T1000 (cell line): Measurements from ENCODE around the gene HDAC10.
A peak's percentile ranks its signal among the peaks of the same experiment; 100 is the strongest.

Source experiments
- DNase-seq: peaks from one replicate; lab custom pipeline; 2025; ENCODE audit warnings: mixed read lengths; lab: John Stamatoyannopoulos, UW

HDAC10 gene

GRCh38 chr22:50236731-50237409, 14.2 kb downstream of the HDAC10 start:
- DNase-seq, result no peak

GRCh38 chr22:50233223-50233622, 17.8 kb downstream of the HDAC10 start:
- no peak for DNase-seq

- no peak for DNase-seq
These were observed 18.4 kb downstream of the HDAC10 start for GRCh38 chr22:50232481-50233151.

DNA sequence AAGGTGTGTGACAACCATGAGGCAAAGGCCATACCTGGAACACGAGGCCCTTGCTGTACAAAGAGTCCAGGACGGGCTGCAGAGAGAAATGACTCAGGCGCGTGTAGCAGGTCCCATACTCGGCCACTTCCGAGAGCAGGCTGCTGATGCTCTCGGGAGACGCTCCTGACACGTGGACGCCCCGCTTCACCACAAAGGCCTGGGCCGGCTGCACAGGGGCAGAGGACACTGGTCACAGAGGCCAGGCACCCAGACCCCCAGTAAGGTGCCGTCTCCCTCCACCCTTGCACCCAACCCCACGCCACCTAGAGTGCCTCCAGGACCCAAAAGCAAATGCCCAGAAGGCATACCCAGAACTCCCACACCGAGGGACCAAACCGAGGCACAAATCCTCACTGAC, 21.7 kb downstream of the HDAC10 start:
- no peak for DNase-seq

DNA sequence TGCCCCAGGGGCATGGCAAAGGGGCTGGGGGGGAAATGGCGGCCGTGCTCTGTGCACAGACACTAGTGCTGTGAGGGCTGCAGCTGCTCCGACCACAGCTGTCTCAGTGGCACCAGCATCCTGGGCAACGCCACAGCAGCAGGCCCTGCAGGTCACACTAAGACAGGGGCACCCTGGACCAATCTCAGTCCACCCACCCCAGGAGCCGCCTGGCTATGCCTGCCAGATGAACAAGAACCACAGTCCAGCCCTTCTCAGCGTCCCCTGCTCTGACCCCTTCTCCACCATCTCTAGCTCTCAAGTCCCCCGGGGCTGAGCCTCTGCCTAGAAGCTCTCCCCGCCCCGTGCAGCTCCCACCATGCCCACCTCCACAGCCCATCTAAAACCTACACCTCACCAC, 22.7 kb downstream of the HDAC10 start:
- DNase-seq, result no peak

GRCh38 chr22:50227579-50228215, 23.4 kb downstream of the HDAC10 start:
- no peak for DNase-seq

GRCh38 chr22:50226875-50227165, 24.2 kb downstream of the HDAC10 start:
- no peak for DNase-seq

- DNase-seq, result no peak
These were observed 24.8 kb downstream of the HDAC10 start for GRCh38 chr22:50226063-50226874.

- DNase-seq, result no peak
These were observed 25.7 kb downstream of the HDAC10 start for GRCh38 chr22:50225200-50225969.

DNA sequence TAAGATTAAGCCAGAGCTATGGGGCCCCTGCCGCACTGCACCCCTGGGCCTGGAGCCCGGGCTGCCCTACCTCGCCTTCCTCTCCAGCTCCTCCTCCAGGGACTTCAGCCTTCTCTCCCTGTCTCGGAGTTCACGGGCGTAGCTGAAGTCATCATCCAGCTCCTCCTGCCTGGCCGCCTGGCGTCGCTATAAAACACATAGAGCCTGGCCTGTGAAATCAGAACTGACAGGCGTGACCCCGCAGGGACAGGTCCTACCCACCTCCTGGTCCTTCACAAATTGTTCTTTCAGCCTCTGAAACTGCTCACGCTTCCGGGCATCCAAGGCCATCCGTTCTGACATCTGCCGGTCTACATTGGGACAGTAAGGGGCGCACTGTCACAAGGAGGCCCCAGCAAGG, 27.0 kb downstream of the HDAC10 start:
- DNase-seq, result no peak

DNA sequence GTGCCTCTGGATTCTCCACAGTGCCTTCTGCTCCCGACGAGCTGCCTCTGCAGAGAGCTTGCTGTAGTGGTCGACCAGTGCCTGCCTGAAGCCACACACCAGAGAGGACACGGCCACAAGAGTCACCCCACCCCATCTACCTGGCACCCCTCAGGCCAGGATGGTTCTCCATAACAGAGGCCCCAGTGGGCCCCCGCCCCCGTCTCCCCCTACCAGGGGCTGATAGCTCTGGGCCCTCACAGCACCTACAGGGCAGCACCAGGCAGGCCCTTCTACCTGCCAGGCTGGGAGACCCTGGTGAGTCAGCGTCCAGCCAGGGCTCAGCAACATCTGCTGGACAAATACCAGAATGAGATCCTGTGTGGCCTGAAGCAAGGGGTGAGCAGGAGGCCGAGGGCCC, 28.6 kb downstream of the HDAC10 start:
- no peak for DNase-seq

GRCh38 chr22:50221410-50222300, 29.4 kb downstream of the HDAC10 start:
- no peak for DNase-seq

DNA sequence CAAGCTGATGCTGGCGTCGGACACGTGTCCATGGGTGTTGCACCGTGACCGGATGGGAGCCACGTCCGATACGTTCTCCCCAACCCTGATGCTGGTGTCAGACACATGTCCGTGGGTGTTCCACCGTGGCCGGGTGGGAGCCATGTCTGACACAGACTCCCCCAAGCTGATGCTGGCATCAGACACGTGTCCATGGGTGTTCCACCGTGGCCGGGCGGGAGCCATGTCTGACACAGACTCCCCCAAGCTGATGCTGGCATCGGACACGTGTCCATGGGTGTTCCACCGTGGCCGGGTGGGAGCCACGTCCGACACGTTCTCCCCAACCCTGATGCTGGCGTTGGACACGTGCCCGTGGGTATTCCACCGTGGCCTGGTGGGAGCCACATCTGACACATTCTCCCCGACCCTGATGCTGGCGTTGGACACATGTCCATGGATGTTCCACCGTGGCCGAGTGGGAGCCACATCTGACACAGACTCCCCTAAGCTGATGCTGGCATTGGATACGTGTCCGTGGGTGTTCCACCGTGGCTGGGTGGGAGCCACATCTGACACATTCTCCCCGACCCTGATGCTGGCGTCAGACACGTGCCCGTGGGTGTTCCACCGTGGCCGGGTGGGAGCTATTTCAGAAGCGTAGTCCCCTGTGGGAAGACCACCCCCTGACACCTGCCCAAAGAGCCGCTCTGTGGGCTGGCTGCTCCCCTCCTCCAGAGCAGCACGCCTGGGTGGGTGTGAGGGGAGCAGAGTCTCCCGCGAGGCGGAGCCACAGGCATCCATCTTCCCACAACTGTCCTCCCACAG, 30.3 kb downstream of the HDAC10 start:
- DNase-seq, result no peak

DNA sequence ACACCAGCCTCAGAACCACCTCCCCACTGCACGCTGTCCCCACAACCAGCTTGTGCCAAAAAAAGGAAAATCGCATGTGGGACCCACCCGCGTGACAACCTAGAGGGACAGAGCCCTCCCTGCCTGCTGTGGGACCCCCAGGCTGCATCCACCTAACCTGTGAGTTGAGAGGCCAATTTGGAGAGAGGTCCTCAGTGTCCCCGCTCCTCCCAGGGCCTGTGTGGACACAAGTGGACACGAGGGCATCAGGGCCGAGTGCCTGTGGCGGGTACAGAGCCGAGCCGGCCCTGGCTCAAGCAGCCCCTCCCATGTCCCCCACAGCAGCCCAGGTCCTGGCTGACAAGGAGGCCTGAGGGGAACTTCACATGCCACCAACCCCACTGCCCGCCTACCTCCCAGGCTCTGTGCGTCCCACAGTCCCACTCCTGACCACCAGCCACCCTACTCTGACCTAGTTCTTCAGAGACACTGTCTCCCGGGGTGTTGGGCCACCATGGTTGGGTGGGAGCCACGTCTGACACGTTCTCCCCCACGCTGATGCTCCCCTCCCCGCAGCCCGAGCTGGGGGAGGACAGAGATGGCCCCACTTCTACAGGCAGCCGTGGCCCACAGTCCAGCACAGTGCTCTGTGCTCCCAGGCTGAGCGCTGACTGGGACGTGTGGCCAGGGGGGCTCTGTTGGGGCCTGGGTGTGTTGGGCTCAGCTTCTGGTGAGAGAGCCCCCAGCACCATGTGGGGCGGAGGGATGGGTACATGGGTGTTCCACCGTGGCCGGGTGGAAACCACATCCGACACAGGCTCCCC, 31.1 kb downstream of the HDAC10 start:
- no peak for DNase-seq

DNA sequence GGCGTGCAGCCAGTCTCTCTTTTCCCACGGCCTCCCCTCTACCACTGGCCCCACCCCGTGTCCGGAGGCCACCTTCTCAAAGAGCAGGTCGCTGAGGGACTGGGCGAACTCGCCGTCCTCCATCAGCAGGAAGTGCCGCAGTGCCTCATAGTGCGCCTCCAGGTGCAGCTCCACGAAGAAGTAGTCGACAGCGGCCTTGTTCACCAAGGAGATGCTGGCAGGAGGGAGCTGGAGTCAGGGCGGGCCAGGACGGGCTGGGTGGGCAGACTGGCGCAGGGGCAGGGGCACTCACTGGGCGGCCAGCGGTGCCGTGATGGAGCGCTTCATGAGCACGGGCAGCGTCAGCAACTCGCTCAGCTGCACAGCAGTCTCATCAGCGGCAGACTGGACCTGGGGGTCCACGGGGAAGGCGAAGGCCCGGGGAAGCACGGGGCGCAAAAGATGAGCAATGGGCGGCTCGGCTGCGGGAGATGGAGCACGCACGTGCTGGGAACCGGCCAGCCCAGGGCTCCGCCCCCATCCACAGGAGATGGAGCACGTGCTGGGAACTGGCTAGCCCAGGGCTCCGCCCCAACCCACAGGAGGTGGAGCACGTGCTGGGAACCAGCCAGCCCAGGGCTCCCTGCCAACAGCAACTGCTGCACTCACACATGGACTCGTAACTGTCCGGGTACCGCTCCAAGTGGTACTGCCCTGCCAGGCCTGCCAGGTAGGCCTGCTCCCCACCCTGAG, 31.9 kb downstream of the HDAC10 start:
- DNase-seq, result peak; percentile 78

GRCh38 chr22:50218153-50218995, 32.7 kb downstream of the HDAC10 start:
- DNase-seq, result no peak

- DNase-seq, result no peak
These were observed 33.4 kb downstream of the HDAC10 start for GRCh38 chr22:50217543-50218152.
